Chondrocyte (in vitro differentiated cells): Measurements from ENCODE around the gene RNF182. TPM values are rescaled to one million over a fixed set of nuclear protein-coding genes. Genes with fewer than 3 reads are reported as not detected.
"Not testable (repeated sequence)": the region's sequence is repeated elsewhere in the genome, so short reads cannot be mapped to it uniquely, and the experiment has no call there.

Source experiments
- DNase-seq: peaks from one replicate; pipeline ENCODE4 v3.0.0; 2021; ENCODE audit warnings: mixed read lengths, low spot score
- H3K27ac Mint-ChIP-seq: one replicate; pipeline ENCODE4 v1.8.0; 2021; ENCODE audit warnings: mild to moderate bottlenecking, moderate library complexity, mixed read lengths; ENCODE audit not compliant: unreplicated experiment
- H3K27me3 Mint-ChIP-seq: 2 replicates; pipeline ENCODE4 v1.8.0; 2021; ENCODE audit warnings: low read depth, mixed read lengths
- H3K36me3 Mint-ChIP-seq: 2 replicates; pipeline ENCODE4 v1.8.0; 2021; ENCODE audit warnings: low read depth, mixed read lengths
- H3K4me1 Mint-ChIP-seq: 2 replicates; pipeline ENCODE4 v1.8.0; 2021; ENCODE audit warnings: low read depth, mild to moderate bottlenecking, mixed read lengths
- H3K4me3 Mint-ChIP-seq: one replicate; pipeline ENCODE4 v1.8.0; 2021; ENCODE audit warnings: mild to moderate bottlenecking, moderate library complexity, mixed read lengths; ENCODE audit not compliant: unreplicated experiment
- H3K9me3 Mint-ChIP-seq: 2 replicates; pipeline ENCODE4 v1.8.0; 2021; ENCODE audit warnings: low read depth, mixed read lengths
- CTCF ChIP-seq: fragments of 200-600 bp; sonication (generic); IDR thresholded peaks from 2 replicates; pipeline ENCODE4 v1.5.0; 2021; ENCODE audit warnings: antibody characterized with exemption, mild to moderate bottlenecking, moderate library complexity
- total RNA-seq: library from RNA; stranded (reverse); gene quantifications from 3 replicates; pipeline ENCODE4 v1.2.1, GENCODE V29; 2021

The RNF182 gene
- total RNA-seq, 1 donor from 2014 or later, result 5.3 TPM

- TF ChIP-seq CTCF, result no peak
- no peak overlapping the region for H3K4me3 Mint-ChIP-seq
- H3K9me3 Mint-ChIP-seq, result peaks cover 4% of the 10 kb centered on the region
- H3K36me3 Mint-ChIP-seq, result no peaks in the 10 kb centered on the region
- no peak for DNase-seq
- no peak overlapping the region for H3K27ac Mint-ChIP-seq
- H3K4me1 Mint-ChIP-seq, result peaks cover 5% of the 10 kb centered on the region
- H3K27me3 Mint-ChIP-seq, result peaks cover 2% of the 10 kb centered on the region
Measured at GRCh38 chr6:14017626-14018475, 93.1 kb downstream of the RNF182 start.

DNA sequence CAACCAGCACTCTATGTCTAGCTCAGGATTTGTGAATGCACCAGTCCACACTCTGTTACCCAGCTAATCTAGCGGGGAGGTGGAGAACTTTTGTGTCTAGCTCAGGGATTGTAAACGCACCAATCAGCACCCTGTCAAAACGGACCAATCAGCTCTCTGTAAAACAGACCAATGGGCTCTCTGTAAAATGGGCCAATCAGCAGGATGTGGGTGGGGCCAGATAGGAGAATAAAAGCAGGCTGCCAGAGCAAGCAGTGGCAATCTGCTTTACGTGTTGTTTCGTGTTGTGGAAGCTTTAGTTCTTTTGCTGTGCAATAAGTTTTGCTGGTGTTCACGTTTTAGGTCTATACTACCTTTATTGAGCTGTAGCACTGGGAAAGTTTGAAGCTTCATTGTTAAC is 93.8 kb downstream of the RNF182 start:
- not testable (repeated sequence) for H3K9me3 Mint-ChIP-seq, H3K27ac Mint-ChIP-seq, H3K36me3 Mint-ChIP-seq, H3K27me3 Mint-ChIP-seq, DNase-seq, H3K4me1 Mint-ChIP-seq, H3K4me3 Mint-ChIP-seq

- Mint-ChIP-seq H3K4me3 (no peak overlapping the region), H3K36me3 (no peaks in the 10 kb centered on the region), H3K4me1 (peaks cover 5% of the 10 kb centered on the region), H3K27ac (no peak overlapping the region), H3K27me3 (no peaks in the 10 kb centered on the region), H3K9me3 (peaks cover 4% of the 10 kb centered on the region)
- no peak for DNase-seq
- no peak for TF ChIP-seq CTCF
Measured at GRCh38 chr6:14020551-14020950, 95.8 kb downstream of the RNF182 start.

DNA sequence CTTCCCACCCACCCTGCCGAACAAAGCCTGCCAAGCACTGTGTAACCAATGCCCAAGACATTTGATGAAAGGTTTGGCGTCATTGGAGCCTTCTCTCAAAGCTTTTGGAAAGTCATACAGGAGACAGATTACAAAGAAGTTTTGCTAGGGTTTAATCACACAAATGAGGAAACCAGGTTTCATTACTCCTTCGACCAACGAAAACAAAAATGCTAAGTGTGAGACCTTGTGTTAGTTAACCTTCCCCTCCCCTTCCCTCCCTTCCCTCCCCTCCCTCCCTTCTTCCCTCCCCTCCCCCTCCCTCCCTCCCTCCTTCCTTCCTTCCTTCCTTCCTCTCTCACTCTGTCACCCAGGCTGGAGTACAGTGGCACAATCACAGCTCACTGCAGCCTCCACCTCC is 96.7 kb downstream of the RNF182 start:
- Mint-ChIP-seq H3K4me3 (no peak overlapping the region), H3K27me3 (no peaks in the 10 kb centered on the region), H3K9me3 (peaks cover 4% of the 10 kb centered on the region), H3K4me1 (peaks cover 5% of the 10 kb centered on the region), H3K27ac (no peak overlapping the region), H3K36me3 (no peaks in the 10 kb centered on the region)
- DNase-seq, result no peak
- TF ChIP-seq CTCF, result no peak

DNA sequence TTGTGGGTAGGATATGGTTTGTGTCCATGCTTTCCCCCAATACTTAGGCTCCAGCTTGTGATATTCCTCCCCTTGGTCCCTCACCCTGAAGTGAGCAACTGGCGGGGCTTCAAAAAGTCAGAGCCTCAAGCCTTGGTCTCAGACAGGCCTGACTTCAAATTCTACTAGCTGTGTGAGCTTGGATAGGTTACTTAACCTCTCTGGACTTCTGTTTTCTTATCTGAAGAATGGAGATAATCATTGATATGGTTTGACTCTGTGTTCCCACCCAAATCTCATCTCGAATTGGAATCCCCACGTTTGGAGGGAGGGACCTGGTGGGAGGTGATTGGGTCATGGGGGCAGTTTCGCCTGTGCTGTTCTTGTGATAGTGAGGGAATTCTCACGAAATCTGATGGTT is 97.9 kb downstream of the RNF182 start:
- H3K4me3 Mint-ChIP-seq, result no peak overlapping the region
- no peak for DNase-seq
- peaks cover 16% of the 10 kb centered on the region for H3K4me1 Mint-ChIP-seq
- no peak for TF ChIP-seq CTCF
- peaks cover 4% of the 10 kb centered on the region for H3K9me3 Mint-ChIP-seq
- no peak overlapping the region for H3K27ac Mint-ChIP-seq
- no peaks in the 10 kb centered on the region for H3K36me3 Mint-ChIP-seq
- no peaks in the 10 kb centered on the region for H3K27me3 Mint-ChIP-seq

- H3K27me3 Mint-ChIP-seq, result no peaks in the 10 kb centered on the region
- H3K36me3 Mint-ChIP-seq, result no peaks in the 10 kb centered on the region
- H3K4me1 Mint-ChIP-seq, result peaks cover 16% of the 10 kb centered on the region
- no peak for DNase-seq
- no peak overlapping the region for H3K4me3 Mint-ChIP-seq
- TF ChIP-seq CTCF, result no peak
- no peaks in the 10 kb centered on the region for H3K9me3 Mint-ChIP-seq
- H3K27ac Mint-ChIP-seq, result no peak overlapping the region
Measured at GRCh38 chr6:14023855-14024254, 99.1 kb downstream of the RNF182 start.
